Measurements from ENCODE around the gene GAD2.
"Not testable (repeated sequence)": the region's sequence is repeated elsewhere in the genome, so short reads cannot be mapped to it uniquely, and the experiment has no call there.

The GAD2 gene

GRCh38 chr10:26311383-26311940 is 94.9 kb downstream of the GAD2 start:
- Mint-ChIP-seq H3K27me3 (ENCODE audit: low read depth) (peaks cover 14% of the 10 kb centered on the region), H3K4me1 (ENCODE audit: low read depth) (no peaks in the 10 kb centered on the region)

DNA sequence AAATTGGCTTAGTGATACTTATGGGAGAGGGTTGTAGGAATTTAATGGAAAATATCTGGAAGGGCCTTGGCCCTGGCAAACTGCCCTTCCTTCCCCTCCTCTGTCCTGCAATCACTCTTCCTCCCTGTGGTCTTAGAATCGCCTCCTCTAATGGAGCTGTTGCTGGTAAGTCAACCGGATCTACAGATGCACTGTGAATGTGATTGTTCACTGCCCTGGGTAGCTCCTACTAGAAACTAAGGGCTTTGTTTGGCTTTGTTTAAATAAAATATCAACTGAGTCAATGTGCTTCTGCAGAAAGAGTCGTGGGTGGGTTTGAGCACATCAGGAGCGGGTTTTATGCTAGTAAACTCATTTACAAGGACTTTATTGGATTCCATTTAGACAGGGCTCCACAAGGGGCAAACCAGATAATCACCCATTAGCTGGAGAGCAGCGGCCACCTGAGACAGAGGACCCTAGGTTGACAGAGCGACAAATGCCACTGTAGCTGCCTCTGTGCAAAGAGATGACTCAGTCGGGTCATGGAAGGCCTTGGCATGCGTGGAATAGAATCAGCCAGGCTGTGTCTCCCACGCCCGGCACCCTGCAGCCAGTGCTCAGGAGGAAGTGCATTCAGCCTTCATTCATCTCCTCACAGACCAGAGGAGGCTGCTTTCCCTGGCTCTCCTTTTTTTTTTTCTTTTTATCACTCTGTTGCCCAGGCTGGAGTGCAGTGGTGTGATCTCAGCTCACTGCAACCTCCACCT is 97.9 kb downstream of the GAD2 start:
- H3K27me3 Mint-ChIP-seq (ENCODE audit: low read depth): peaks cover 9% of the 10 kb centered on the region
- H3K36me3 Mint-ChIP-seq (ENCODE audit: low read depth): no peaks in the 10 kb centered on the region
- H3K9me3 Mint-ChIP-seq: no peaks in the 10 kb centered on the region
- H3K4me1 Mint-ChIP-seq (ENCODE audit: low read depth): no peaks in the 10 kb centered on the region
- H3K4me3 Mint-ChIP-seq: no peak overlapping the region
- H3K27ac Mint-ChIP-seq: no peak overlapping the region
- no peak for DNase-seq (ENCODE audit: low spot score)

More at GRCh38 chr10:26311383-26311940, 94.9 kb downstream of the GAD2 start:
- H3K4me3 Mint-ChIP-seq: no peak overlapping the region
- no peaks in the 10 kb centered on the region for H3K9me3 Mint-ChIP-seq
- no peaks in the 10 kb centered on the region for H3K36me3 Mint-ChIP-seq (ENCODE audit: low read depth)
- no peak overlapping the region for H3K27ac Mint-ChIP-seq
- DNase-seq (ENCODE audit: low spot score): no peak

DNA sequence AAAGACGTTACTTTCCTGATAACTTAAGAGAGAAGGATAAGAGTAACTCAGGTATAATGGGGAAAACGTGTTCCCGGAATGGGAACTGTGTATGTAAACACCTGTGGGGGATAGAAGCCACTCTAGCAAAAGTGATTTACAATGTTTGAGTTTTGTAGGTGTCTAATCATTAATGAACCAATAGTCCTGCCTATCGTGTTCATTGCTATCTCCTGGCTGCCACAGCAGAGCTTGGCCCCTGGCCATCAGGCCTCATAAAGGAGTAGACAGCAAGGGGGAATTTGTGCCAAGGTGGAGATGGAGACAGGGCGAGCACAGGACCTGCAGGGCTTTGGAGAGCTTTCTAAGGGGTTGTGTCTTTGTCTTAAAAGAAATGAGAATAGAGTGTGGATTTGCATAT is 102.1 kb downstream of the GAD2 start:
- Mint-ChIP-seq H3K4me1 (ENCODE audit: low read depth) (no peaks in the 10 kb centered on the region), H3K36me3 (ENCODE audit: low read depth) (no peaks in the 10 kb centered on the region), H3K4me3 (no peak overlapping the region), H3K9me3 (no peaks in the 10 kb centered on the region), H3K27ac (no peak overlapping the region), H3K27me3 (ENCODE audit: low read depth) (peaks cover 4% of the 10 kb centered on the region)
- no peak for DNase-seq (ENCODE audit: low spot score)

- Mint-ChIP-seq H3K4me1 (ENCODE audit: low read depth) (no peaks in the 10 kb centered on the region), H3K36me3 (ENCODE audit: low read depth) (no peaks in the 10 kb centered on the region), H3K9me3 (no peaks in the 10 kb centered on the region), H3K27me3 (ENCODE audit: low read depth) (peaks cover 7% of the 10 kb centered on the region), H3K4me3 (no peak overlapping the region), H3K27ac (no peak overlapping the region)
- DNase-seq (ENCODE audit: low spot score): no peak
Measured at GRCh38 chr10:26323219-26323618, 106.6 kb downstream of the GAD2 start.

DNA sequence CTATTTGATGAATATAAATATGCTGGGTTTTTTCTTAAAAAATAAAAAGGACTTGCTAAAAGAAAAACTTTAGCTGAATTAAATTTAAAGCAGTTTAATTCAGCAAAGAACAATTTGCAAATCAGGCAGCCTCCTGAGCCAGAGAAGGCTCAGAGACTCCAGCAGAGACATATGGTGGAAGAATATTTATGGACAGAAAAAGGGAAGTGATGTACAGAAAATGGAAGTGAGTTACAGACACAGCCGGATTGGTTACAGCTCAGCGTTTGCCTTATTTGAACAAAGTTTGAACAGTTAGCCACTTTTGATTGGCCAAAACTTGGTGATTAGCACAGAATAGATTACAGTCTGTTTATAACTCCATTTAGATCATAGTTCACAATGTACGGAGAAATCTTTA is 110.3 kb downstream of the GAD2 start:
- Mint-ChIP-seq H3K4me1 (ENCODE audit: low read depth) (peaks cover 5% of the 10 kb centered on the region), H3K9me3 (no peaks in the 10 kb centered on the region), H3K27ac (no peak overlapping the region), H3K27me3 (ENCODE audit: low read depth) (peaks cover 13% of the 10 kb centered on the region), H3K36me3 (ENCODE audit: low read depth) (no peaks in the 10 kb centered on the region), H3K4me3 (no peak overlapping the region)
- no peak for DNase-seq (ENCODE audit: low spot score)

- no peak for DNase-seq (ENCODE audit: low spot score)
- Mint-ChIP-seq H3K4me3 (no peak overlapping the region), H3K36me3 (ENCODE audit: low read depth) (no peaks in the 10 kb centered on the region), H3K27me3 (ENCODE audit: low read depth) (peaks cover 9% of the 10 kb centered on the region), H3K4me1 (ENCODE audit: low read depth) (peaks cover 5% of the 10 kb centered on the region), H3K9me3 (no peaks in the 10 kb centered on the region), H3K27ac (no peak overlapping the region)
Measured at GRCh38 chr10:26327811-26328210, 111.2 kb downstream of the GAD2 start.

DNA sequence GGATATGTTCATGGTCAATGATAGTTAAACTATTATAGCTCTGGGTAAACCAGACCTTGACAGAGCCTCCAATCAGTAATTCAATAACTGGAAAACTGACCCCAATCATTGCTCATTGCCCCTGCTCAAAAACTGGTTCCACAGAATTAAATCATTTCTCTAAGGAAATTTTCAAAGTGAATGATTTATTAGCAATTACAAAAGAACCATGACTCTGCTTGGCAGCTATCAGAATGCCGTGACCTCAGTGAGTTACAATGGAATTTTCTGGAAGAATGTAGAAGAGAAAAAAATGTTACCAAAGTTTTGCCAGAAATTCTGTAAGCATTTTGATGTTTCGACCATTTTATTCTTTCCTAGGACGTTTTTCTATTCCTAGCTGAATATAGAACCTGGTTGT is 114.8 kb downstream of the GAD2 start:
- Mint-ChIP-seq H3K4me3 (no peak overlapping the region), H3K27ac (no peak overlapping the region), H3K27me3 (ENCODE audit: low read depth) (peaks cover 12% of the 10 kb centered on the region), H3K9me3 (peaks cover 7% of the 10 kb centered on the region), H3K36me3 (ENCODE audit: low read depth) (peaks cover 3% of the 10 kb centered on the region), H3K4me1 (ENCODE audit: low read depth) (peaks cover 13% of the 10 kb centered on the region)
- no peak for DNase-seq (ENCODE audit: low spot score)

DNA sequence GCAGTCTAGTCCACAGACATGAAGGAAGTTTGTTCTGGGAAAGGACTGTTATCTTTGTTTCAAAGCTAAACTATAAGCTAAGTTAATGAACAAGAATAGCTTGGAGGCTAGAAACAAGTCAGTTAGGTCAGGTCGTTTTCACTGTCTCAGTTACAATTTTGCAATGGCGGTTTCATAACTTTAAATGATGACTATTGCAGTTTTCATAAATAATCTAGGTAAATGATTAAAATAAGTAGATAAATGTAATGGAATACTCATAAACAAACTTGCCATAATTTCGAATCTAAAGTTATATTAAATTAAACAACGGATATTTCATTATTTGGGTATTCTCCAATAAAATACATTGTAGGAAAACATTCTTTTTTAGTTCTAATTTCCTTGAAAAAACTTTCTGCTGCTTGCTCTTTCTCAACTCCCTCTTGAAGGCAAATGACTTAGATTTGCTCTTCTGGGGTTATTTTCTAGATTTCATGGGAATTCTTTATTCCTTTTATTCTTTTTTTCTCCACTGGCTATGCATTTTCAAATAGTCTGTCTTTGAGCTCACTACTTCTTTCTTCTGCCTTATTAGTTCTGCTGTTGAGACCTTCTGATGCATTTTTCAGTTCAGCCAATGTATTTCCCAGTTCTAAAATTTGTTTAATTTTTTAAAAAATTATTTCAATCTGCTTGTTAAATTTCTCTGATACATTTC is 117.8 kb downstream of the GAD2 start:
- H3K4me3 Mint-ChIP-seq: no peak overlapping the region
- H3K9me3 Mint-ChIP-seq: peaks cover 7% of the 10 kb centered on the region
- H3K27ac Mint-ChIP-seq: no peak overlapping the region
- peaks cover 3% of the 10 kb centered on the region for H3K36me3 Mint-ChIP-seq (ENCODE audit: low read depth)
- H3K4me1 Mint-ChIP-seq (ENCODE audit: low read depth): peaks cover 11% of the 10 kb centered on the region
- peaks cover 6% of the 10 kb centered on the region for H3K27me3 Mint-ChIP-seq (ENCODE audit: low read depth)
- no peak for DNase-seq (ENCODE audit: low spot score)

GRCh38 chr10:26334932-26335573 is 118.5 kb downstream of the GAD2 start:
- peak overlapping the region; percentile 92 for H3K27ac Mint-ChIP-seq
- H3K9me3 Mint-ChIP-seq: peaks cover 7% of the 10 kb centered on the region
- peak; percentile 56 for DNase-seq (ENCODE audit: low spot score)
- peaks cover 3% of the 10 kb centered on the region for H3K36me3 Mint-ChIP-seq (ENCODE audit: low read depth)
- H3K4me1 Mint-ChIP-seq (ENCODE audit: low read depth): peaks cover 8% of the 10 kb centered on the region
- H3K4me3 Mint-ChIP-seq: peak overlapping the region; percentile 85
- H3K27me3 Mint-ChIP-seq (ENCODE audit: low read depth): peaks cover 6% of the 10 kb centered on the region

GRCh38 chr10:26335574-26336093 is 119.1 kb downstream of the GAD2 start:
- no peak for DNase-seq (ENCODE audit: low spot score)
- Mint-ChIP-seq H3K9me3 (peaks cover 7% of the 10 kb centered on the region), H3K36me3 (ENCODE audit: low read depth) (peaks cover 3% of the 10 kb centered on the region), H3K27me3 (ENCODE audit: low read depth) (peaks cover 6% of the 10 kb centered on the region), H3K4me1 (ENCODE audit: low read depth) (peaks cover 8% of the 10 kb centered on the region), H3K27ac (peak overlapping the region; percentile 92), H3K4me3 (peak overlapping the region; percentile 85)

DNA sequence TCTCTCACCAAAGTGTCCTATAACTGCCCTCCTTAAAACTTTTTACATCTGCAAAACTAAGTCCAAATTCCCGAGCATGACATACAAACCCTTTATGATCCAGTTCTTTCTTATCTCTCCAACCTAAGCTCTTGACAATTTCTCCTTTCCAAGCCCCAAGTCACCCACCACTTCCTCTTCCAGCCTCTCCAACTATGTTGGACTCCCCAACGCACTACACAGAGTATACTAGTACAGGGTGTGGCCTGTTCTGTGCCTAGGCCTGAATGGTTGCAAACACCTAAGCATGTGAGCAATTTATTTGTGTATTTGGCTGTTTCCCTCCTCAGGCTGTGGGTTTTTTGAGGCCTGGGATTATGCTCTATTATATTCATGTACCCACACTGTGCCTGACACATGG is 120.4 kb downstream of the GAD2 start:
- DNase-seq (ENCODE audit: low spot score): no peak
- Mint-ChIP-seq H3K36me3 (ENCODE audit: low read depth) (peaks cover 3% of the 10 kb centered on the region), H3K9me3 (peaks cover 7% of the 10 kb centered on the region), H3K4me1 (ENCODE audit: low read depth) (peaks cover 10% of the 10 kb centered on the region), H3K4me3 (no peak overlapping the region), H3K27ac (no peak overlapping the region), H3K27me3 (ENCODE audit: low read depth) (peaks cover 8% of the 10 kb centered on the region)

GRCh38 chr10:26341701-26342100 is 125.1 kb downstream of the GAD2 start:
- Mint-ChIP-seq H3K4me3 (no peak overlapping the region), H3K9me3 (no peaks in the 10 kb centered on the region), H3K27me3 (ENCODE audit: low read depth) (peaks cover 5% of the 10 kb centered on the region), H3K27ac (peak overlapping the region; percentile 4), H3K4me1 (ENCODE audit: low read depth) (peaks cover 2% of the 10 kb centered on the region), H3K36me3 (ENCODE audit: low read depth) (no peaks in the 10 kb centered on the region)
- DNase-seq (ENCODE audit: low spot score): no peak

DNA sequence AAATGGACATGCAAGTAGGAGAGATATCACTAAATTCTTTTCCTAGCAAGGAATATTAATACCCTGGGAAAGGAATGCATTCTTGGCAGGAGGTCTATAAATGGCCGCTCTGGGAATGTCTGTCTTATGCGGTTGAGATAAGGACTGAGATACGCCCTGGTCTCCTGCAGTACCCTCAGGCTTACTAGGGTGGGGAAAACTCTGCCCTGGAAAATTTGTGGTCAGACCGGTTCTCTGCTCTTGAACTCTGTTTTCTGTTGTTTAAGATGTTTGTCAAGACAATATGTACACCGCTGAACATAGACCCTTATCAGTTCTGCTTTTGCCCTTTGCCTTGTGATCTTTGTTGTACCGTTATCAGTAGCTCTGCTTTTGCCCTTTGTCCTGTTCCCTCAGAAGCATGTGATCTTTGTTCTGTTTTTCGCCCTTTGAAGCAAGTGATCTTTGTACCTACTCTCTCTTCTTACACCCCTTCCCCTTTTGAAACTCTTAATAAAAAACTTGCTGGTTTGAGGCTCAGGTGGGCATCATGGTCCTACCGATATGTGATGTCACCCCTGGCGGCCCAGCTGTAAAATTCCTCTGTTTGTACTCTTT is 132.3 kb downstream of the GAD2 start:
- not testable (repeated sequence) for H3K4me1 Mint-ChIP-seq (ENCODE audit: low read depth); H3K36me3 Mint-ChIP-seq (ENCODE audit: low read depth); H3K27ac Mint-ChIP-seq; H3K9me3 Mint-ChIP-seq; DNase-seq (ENCODE audit: low spot score); H3K27me3 Mint-ChIP-seq (ENCODE audit: low read depth); H3K4me3 Mint-ChIP-seq

Measured in T-helper 2 cell treated with Interferon-gamma antibody and Interleukin-4, amounts not matched to agents 5 μg/mL and 100 μg/mL, for 36 hours (primary cell).